Testis (tissue), 3 donors: Measurements from ENCODE around the gene CPZ. TPM values are rescaled to one million over a fixed set of nuclear protein-coding genes. Genes with fewer than 3 reads are reported as not detected.

ENCODE experiments used
- DNase-seq: peaks from one replicate; pipeline ENCODE4 v3.0.0-alpha.2; 2019
- H3K27ac ChIP-seq, 2 donors: fragments of 200-600 bp; sonication (generic); one replicate each; pipeline ENCODE4 v1.5.1; 2019
- H3K27me3 ChIP-seq: fragments of 200-600 bp; sonication (generic); one replicate; pipeline ENCODE4 v1.5.1; 2019
- H3K36me3 ChIP-seq: fragments of 200-600 bp; sonication (generic); one replicate; pipeline ENCODE4 v1.5.1; 2017; ENCODE audit warnings: low read depth; ENCODE audit errors: missing control alignments
- H3K4me1 ChIP-seq: fragments of 200-600 bp; sonication (generic); one replicate; pipeline ENCODE4 v1.5.1; 2019
- H3K4me3 ChIP-seq, 2 donors: fragments of 200-600 bp; sonication (generic); one replicate each; pipeline ENCODE4 v1.5.1; 2017 to 2019
- H3K9me3 ChIP-seq: fragments of 200-600 bp; sonication (generic); one replicate; pipeline ENCODE4 v1.5.1; 2017
- POLR2A ChIP-seq: fragments of 450-650 bp; IDR thresholded peaks from one replicate; pipeline ENCODE4 v1.6.1; 2017; ENCODE audit warnings: antibody characterized with exemption, mild to moderate bottlenecking, moderate library complexity
- WGBS, 2 donors: methylation state at CpG; one replicate each; pipeline ENCODE4 v1.1.5; 2018; 5-methylcytosine and 5-hydroxymethylcytosine counted together
- intact Hi-C: fragments of 100-400 bp; cut with DNase I; formaldehyde crosslinking; loops from one replicate; pipeline ENCODE4 v1.15.1; 2023; ENCODE audit warnings: low total_unique reads
- polyA plus RNA-seq: library from polyadenylated mRNA; stranded (reverse); fragments of 350-450 nt; fragmentation: Illumina TruSeq; extraction: RNeasy Lipid Tissue Mini Kit (QIAGEN cat#74804); gene quantifications from one replicate; pipeline ENCODE4 v1.2.3, GENCODE V29; 2014; ENCODE audit warnings: low read depth, low replicate concordance; ENCODE audit not compliant: insufficient read depth
- total RNA-seq, 2 donors: library from RNA; depleted of rRNA; stranded (reverse); fragments of >200 nt; gene quantifications; one replicate each; pipeline ENCODE4 v1.2.3, GENCODE V29; 2016
- TF ChIP-seq, protein P1 (sequence below), 3 experiments: fragments of 450-650 bp in 2 of 3; fragments of 200-600 bp in 1 of 3; sonication (generic) in 1 of 3; IDR thresholded peaks; one replicate each; pipeline ENCODE4 v1.5.1; 2016 to 2019; ENCODE audit warnings: antibody characterized with exemption in 3 of 3, mild to moderate bottlenecking in 2 of 3, moderate library complexity in 1 of 3

Gene CPZ
- total and polyA plus RNA-seq, 3 donors from 2014 or later: 2.0 to 21.9 (median 10.2) TPM

DNA sequence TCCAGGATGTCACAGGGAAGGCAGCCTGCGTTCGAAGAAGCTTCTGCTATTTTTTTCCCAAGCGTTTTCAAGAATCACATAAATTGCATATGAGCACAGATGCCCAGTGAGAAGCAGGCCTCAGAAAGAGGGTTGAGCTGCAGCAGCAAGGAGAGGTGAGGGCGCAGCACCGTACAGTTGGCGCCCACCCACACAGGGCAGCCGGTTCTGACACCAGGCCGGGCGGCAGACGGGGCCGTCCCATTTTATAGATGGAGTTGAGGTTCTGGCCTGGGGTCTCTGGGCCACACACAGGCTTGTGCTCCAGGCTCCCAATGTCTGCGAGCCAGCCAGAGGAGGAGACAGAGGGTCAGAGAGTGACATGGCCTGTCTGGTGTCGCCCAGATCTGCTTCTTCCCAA is 22.8 kb downstream of the CPZ start:
- H3K27me3 ChIP-seq: no peaks in the 10 kb centered on the region
- TF ChIP-seq, protein P1, sequence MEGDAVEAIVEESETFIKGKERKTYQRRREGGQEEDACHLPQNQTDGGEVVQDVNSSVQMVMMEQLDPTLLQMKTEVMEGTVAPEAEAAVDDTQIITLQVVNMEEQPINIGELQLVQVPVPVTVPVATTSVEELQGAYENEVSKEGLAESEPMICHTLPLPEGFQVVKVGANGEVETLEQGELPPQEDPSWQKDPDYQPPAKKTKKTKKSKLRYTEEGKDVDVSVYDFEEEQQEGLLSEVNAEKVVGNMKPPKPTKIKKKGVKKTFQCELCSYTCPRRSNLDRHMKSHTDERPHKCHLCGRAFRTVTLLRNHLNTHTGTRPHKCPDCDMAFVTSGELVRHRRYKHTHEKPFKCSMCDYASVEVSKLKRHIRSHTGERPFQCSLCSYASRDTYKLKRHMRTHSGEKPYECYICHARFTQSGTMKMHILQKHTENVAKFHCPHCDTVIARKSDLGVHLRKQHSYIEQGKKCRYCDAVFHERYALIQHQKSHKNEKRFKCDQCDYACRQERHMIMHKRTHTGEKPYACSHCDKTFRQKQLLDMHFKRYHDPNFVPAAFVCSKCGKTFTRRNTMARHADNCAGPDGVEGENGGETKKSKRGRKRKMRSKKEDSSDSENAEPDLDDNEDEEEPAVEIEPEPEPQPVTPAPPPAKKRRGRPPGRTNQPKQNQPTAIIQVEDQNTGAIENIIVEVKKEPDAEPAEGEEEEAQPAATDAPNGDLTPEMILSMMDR (IDR thresholded peaks at IDR 0.05): no peak
- no peak for TF ChIP-seq POLR2A
- WGBS, 2 donors: 87 to 92% methylated on average over 11 to 13 of the region's 13 CpGs
- intact Hi-C loops: no loop called here
- no peak overlapping the region for H3K27ac ChIP-seq
- H3K4me1 ChIP-seq: no peaks in the 10 kb centered on the region
- no peak overlapping the region for H3K4me3 ChIP-seq
- no peaks in the 10 kb centered on the region for H3K9me3 ChIP-seq
- DNase-seq: no peak
- no peaks in the 10 kb centered on the region for H3K36me3 ChIP-seq

DNA sequence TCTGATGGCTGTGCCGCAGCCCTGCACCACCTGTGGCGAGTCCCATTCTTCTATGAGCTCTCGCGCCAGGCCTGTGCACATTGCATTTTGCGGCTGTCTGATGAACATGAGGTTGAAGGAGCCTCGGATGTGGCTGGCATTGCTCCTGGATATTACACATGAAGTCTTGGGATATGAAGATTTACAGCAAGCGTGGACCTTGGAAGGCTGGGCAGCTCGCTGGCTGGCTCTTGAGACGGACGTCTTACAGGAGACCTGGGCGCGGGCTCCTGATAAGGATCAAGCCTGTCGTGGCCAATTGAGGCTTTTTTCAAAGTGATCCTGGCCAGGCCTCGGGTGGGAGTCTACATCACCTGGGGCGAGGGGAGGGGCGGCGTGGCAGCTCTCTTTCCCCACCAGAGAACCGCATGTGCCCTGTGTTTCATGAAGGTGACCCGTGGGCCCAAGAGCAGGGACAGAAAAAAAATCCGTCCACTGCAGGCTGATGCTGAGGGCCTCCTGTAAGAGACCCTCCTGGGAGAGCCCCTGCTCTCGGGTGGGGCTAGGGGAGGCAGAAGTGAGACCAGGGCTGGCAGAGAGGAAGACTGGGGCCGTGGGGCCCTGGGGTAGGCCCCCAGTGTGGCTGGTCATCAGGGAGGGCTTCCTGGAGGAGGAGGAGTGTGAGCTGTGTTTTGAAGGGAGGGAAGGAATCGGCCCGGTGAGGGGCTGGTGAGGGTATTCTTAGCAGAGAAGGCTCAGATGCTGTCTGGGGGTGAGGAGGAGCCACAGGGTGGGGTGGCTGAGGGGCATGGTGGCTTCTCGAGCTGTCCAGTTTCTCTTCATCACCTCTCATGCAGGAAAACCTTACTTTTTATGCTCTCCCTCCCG is 23.6 kb downstream of the CPZ start:
- no peak for DNase-seq
- 85 to 86% methylated on average over 24 to 26 of the region's 26 CpGs for WGBS, 2 donors

DNA sequence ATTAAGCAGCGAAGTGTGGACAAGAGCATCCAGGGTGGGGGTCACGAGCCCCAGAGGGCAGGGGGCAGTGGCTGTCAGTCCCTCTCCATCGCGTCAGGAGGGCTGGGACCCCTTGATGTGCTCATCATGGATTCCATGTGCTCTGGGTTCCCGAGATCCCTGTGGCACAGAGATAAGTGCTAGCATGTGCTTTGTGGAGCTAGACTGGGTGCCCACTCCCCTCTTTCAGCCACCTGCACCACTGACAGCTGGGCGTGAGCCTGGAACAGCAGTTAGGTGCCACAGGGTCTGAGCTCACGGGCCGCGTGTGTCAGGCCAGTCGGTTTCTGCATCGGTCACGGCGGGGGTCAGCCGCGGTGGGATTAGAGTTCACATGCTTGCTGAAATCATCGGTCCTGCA is 24.3 kb downstream of the CPZ start:
- TF ChIP-seq, protein P1 (IDR thresholded peaks at IDR 0.05): no peak
- TF ChIP-seq POLR2A: no peak
- Histone ChIP-seq H3K4me1 (no peaks in the 10 kb centered on the region), H3K9me3 (no peaks in the 10 kb centered on the region), H3K4me3 (no peak overlapping the region), H3K36me3 (no peaks in the 10 kb centered on the region), H3K27me3 (no peaks in the 10 kb centered on the region), H3K27ac (no peak overlapping the region)
- no peak for DNase-seq
- intact Hi-C loops: no loop called here
- WGBS, 2 donors: 79 to 85% methylated on average over 12 to 16 of the region's 16 CpGs

More for the DNA sequence above, 23.6 kb downstream of the CPZ start:
- no peaks in the 10 kb centered on the region for H3K27me3 ChIP-seq
- H3K36me3 ChIP-seq: no peaks in the 10 kb centered on the region
- H3K9me3 ChIP-seq: no peaks in the 10 kb centered on the region
- intact Hi-C loops: no loop called here
- no peaks in the 10 kb centered on the region for H3K4me1 ChIP-seq
- H3K27ac ChIP-seq: no peak overlapping the region
- no peak for TF ChIP-seq POLR2A
- TF ChIP-seq, protein P1 (IDR thresholded peaks at IDR 0.05): no peak
- H3K4me3 ChIP-seq: no peak overlapping the region

DNA sequence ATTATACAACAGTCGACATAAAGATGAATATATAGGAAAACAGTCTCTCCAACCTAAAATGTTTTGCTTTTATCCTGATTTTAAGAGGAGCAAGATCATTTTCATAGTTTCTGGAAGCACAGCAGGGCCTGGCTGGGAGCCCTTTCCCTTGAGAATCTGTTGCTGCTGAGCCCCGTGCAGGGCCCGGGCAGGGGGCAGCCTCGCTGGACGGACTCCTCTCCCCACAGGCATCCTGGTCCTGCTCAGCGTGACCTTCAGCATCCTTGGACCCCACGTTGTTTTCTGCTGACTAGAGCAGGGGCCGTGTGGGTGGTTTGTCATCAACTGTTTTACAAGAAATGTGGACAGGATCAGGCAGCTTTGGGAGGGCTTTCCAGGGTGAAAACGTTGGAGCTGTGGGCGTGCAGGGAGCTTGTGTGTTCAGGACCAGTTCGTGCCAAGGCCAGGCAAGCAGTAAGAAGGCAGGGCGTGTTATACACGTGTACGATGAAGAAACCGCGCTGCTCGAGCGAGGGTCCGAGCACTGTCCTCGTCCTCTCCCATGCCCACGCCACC is 25.0 kb downstream of the CPZ start:
- TF ChIP-seq, protein P1 (IDR thresholded peaks at IDR 0.05): no peak
- TF ChIP-seq POLR2A: no peak
- Histone ChIP-seq H3K27ac (no peak overlapping the region), H3K4me3 (no peak overlapping the region), H3K4me1 (no peaks in the 10 kb centered on the region), H3K9me3 (no peaks in the 10 kb centered on the region), H3K36me3 (no peaks in the 10 kb centered on the region), H3K27me3 (no peaks in the 10 kb centered on the region)
- intact Hi-C loops: no loop called here
- no peak for DNase-seq
- 64 to 72% methylated on average over 21 of the region's 21 CpGs for WGBS, 2 donors
